ENCODE measurements around the gene PPP1R3D.

DNA sequence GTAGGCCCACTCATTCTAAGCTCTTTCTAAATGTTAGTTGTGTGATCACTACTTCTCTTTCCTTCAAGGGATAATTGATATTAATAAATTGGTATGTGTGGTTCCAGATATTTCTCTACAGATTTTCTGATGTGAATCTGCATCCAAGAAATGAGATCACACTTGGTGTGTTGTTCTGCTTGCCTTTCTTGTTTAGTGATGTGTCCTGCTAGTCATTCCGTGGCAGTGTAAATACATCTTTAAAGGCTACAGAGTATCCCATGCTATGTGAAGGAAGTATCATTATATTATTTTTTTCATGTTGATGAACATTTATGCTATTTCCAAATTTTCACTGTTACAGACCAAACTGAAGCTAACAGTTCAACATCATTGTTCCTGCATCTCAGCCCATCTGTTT lies 31.3 kb upstream of the PPP1R3D start:
- TF ChIP-seq, protein P1, sequence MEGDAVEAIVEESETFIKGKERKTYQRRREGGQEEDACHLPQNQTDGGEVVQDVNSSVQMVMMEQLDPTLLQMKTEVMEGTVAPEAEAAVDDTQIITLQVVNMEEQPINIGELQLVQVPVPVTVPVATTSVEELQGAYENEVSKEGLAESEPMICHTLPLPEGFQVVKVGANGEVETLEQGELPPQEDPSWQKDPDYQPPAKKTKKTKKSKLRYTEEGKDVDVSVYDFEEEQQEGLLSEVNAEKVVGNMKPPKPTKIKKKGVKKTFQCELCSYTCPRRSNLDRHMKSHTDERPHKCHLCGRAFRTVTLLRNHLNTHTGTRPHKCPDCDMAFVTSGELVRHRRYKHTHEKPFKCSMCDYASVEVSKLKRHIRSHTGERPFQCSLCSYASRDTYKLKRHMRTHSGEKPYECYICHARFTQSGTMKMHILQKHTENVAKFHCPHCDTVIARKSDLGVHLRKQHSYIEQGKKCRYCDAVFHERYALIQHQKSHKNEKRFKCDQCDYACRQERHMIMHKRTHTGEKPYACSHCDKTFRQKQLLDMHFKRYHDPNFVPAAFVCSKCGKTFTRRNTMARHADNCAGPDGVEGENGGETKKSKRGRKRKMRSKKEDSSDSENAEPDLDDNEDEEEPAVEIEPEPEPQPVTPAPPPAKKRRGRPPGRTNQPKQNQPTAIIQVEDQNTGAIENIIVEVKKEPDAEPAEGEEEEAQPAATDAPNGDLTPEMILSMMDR (IDR thresholded peaks at IDR 0.05): no peak
- TF ChIP-seq POLR2A (IDR thresholded peaks at IDR 0.05): no peak

All from esophagus squamous epithelium (tissue), 4 donors.